Ovary (tissue), 9 donors: ENCODE data around the gene CYB5A. TPM values are rescaled to one million over a fixed set of nuclear protein-coding genes. Genes with fewer than 3 reads are reported as not detected.
"Not testable (repeated sequence)": the region's sequence is repeated elsewhere in the genome, so short reads cannot be mapped to it uniquely, and the experiment has no call there.

Source experiments
- DNase-seq, 5 donors: peaks; one replicate each; pipeline ENCODE4 v3.0.0-alpha.2; 2019 to 2020
- H3K27ac ChIP-seq, 2 donors: fragments of 200-600 bp; one replicate each; pipeline versions ENCODE4 v1.5.1 to v1.8.0; 2019 to 2022
- H3K27me3 ChIP-seq: fragments of 200-600 bp; one replicate; pipeline ENCODE4 v1.8.0; 2022
- H3K36me3 ChIP-seq: fragments of 200-600 bp; sonication (generic); one replicate; pipeline ENCODE4 v1.5.1; 2019
- H3K4me1 ChIP-seq: one replicate; pipeline ENCODE4 v1.8.1; 2013; ENCODE audit warnings: mild to moderate bottlenecking, moderate library complexity; ENCODE audit not compliant: insufficient read depth
- H3K4me3 ChIP-seq: fragments of 200-600 bp; sonication (generic); one replicate; pipeline ENCODE4 v1.5.1; 2017
- H3K9me3 ChIP-seq, 2 donors: fragments of 200-600 bp in 1 of 2; sonication (generic) in 1 of 2; one replicate each; pipeline versions ENCODE4 v1.5.1 to v1.8.1; 2013 to 2019; ENCODE audit warnings: mild to moderate bottlenecking in 1 of 2, moderate library complexity in 1 of 2
- CTCF ChIP-seq, 3 donors: fragments of 450-650 bp in 2 of 3; fragments of 200-600 bp in 1 of 3; IDR thresholded peaks; one replicate each; pipeline versions ENCODE4 v1.5.1 to v1.8.0; 2016 to 2022; ENCODE audit warnings: antibody characterized with exemption in 3 of 3, mild to moderate bottlenecking in 1 of 3
- EP300 ChIP-seq: sonication (generic); formaldehyde crosslinking; IDR thresholded peaks from one replicate; pipeline ENCODE4 v1.6.1; 2017; ENCODE audit warnings: antibody characterized with exemption
- POLR2A ChIP-seq: fragments of 450-650 bp; IDR thresholded peaks from one replicate; pipeline ENCODE4 v1.6.1; 2017; ENCODE audit warnings: antibody characterized with exemption, mild to moderate bottlenecking, moderate library complexity
- WGBS, 3 donors: extraction: QIAGEN DNeasy Blood & Tissue Kit in 1 of 3; methylation state at CpG; one replicate each; pipeline versions ENCODE4 v1.1.5 to v1.1.7; 2013 to 2017; 5-methylcytosine and 5-hydroxymethylcytosine counted together
- intact Hi-C, 4 donors: fragments of 100-400 bp; cut with DNase I; formaldehyde crosslinking; loops; one replicate each; pipeline versions ENCODE4 v1.11.0 to v1.15.1; 2022 to 2023
- polyA plus RNA-seq, 2 donors: library from polyadenylated mRNA; stranded (reverse); fragments of 200-250 nt in 1 of 2; fragments of 350-450 nt in 1 of 2; fragmentation: Illumina TruSeq in 1 of 2; extraction: RNeasy Lipid Tissue Mini Kit (QIAGEN cat#74804) in 1 of 2; gene quantifications; one replicate each; pipeline ENCODE4 v1.2.3, GENCODE V29; 2013 to 2014
- total RNA-seq, 7 donors: library from RNA; depleted of rRNA in 2 of 7; stranded (reverse); fragments of >200 nt in 2 of 7; fragmentation: NEBNext Ultra II Directional in 3 of 7; extraction: Animal tissue kit (Norgen Biotek cat#: 25700) in 3 of 7; gene quantifications; one replicate each; pipeline versions ENCODE4 v1.1.0 to v1.2.4, GENCODE V29; 2016 to 2023
- donor health status: DM: no; HTN: no; CAD: no; lungs with moderate emphysema.
- donor health status: DM: no; HTN: no; CAD: no.
- donor health status: Bipolar disorder and iron deficiency.
- donor health status: DM: yes; HTN: yes; CAD: no.
- donor health status: DM: no; HTN: no; CAD: no.
- donor health status: DM: yes; HTN: yes; CAD: no.

Gene CYB5A
- total and polyA plus RNA-seq, 9 donors = 158 to 454 (median 293) TPM

- Histone ChIP-seq H3K9me3 (no peaks in the 10 kb centered on the region), H3K27ac (no peak overlapping the region), H3K36me3 (no peaks in the 10 kb centered on the region), H3K27me3 (no peaks in the 10 kb centered on the region), H3K4me1 (peaks cover 24% of the 10 kb centered on the region), H3K4me3 (no peak overlapping the region)
- no peak for DNase-seq
- intact Hi-C loops = loop anchor here in 2 of 4 donors (5.0 to 10.0 kb wide), 2 partner anchors 51 to 139 kb away; partner anchors contain the start of genes FBXO15 (in 1 of the 2) and TIMM21 (in 1 of the 2)
- no peak for TF ChIP-seq CTCF (IDR thresholded peaks at IDR 0.05)
- no peak for TF ChIP-seq EP300
- no peak for TF ChIP-seq POLR2A
- 59 to 81% (median 66%) methylated on average over 4 of the region's 4 CpGs for WGBS, 3 donors
These were observed 5.5 kb downstream of the CYB5A start for GRCh38 chr18:74286106-74286855.

GRCh38 chr18:74285583-74285982 is 6.2 kb downstream of the CYB5A start:
- DNase-seq, H3K27me3 ChIP-seq, H3K9me3 ChIP-seq, H3K36me3 ChIP-seq, H3K4me3 ChIP-seq: not testable (repeated sequence)
- H3K4me1 ChIP-seq = peaks cover 24% of the 10 kb centered on the region
- WGBS, 3 donors = 75 to 96% (median 82%) methylated on average over 3 of the region's 3 CpGs
- H3K27ac ChIP-seq = peak overlapping the region in 1 of 2 donors; percentile 78
- intact Hi-C loops = loop anchor here in 2 of 4 donors (5.0 to 10.0 kb wide), 2 partner anchors 51 to 138 kb away; partner anchors contain the start of genes FBXO15 (in 1 of the 2) and TIMM21 (in 1 of the 2)

GRCh38 chr18:74284980-74285355 is 6.8 kb downstream of the CYB5A start:
- H3K9me3 ChIP-seq = no peaks in the 10 kb centered on the region
- intact Hi-C loops = loop anchor here in 2 of 4 donors (5.0 to 10.0 kb wide), 2 partner anchors 50 to 138 kb away; partner anchors contain the start of genes FBXO15 (in 1 of the 2) and TIMM21 (in 1 of the 2)
- 90 to 100% (median 100%) methylated on average over 1 of the region's 1 CpG for WGBS, 3 donors
- H3K4me1 ChIP-seq = peaks cover 22% of the 10 kb centered on the region
- H3K4me3 ChIP-seq = no peak overlapping the region
- no peak for TF ChIP-seq EP300
- TF ChIP-seq POLR2A = no peak
- TF ChIP-seq CTCF (IDR thresholded peaks at IDR 0.05) = no peak
- peak overlapping the region in 1 of 2 donors; percentile 78 for H3K27ac ChIP-seq
- H3K27me3 ChIP-seq = no peaks in the 10 kb centered on the region
- no peaks in the 10 kb centered on the region for H3K36me3 ChIP-seq
- no peak for DNase-seq

- DNase-seq = peak in 2 of 5 donors; percentile 34 to 51
- Histone ChIP-seq H3K27ac (peak overlapping the region; percentile 32 to 78), H3K9me3 (no peaks in the 10 kb centered on the region), H3K4me1 (peaks cover 22% of the 10 kb centered on the region), H3K4me3 (no peak overlapping the region), H3K27me3 (no peaks in the 10 kb centered on the region), H3K36me3 (no peaks in the 10 kb centered on the region)
- no peak for TF ChIP-seq CTCF (IDR thresholded peaks at IDR 0.05)
- no peak for TF ChIP-seq POLR2A
- no peak for TF ChIP-seq EP300
- intact Hi-C loops = loop anchor here in 1 of 4 donors (10.0 kb wide), 1 partner anchor 50 kb away; no protein-coding TSS in a partner anchor
- WGBS, 3 donors = 18 to 23% (median 20%) methylated on average over 11 of the region's 11 CpGs
These were observed 7.4 kb downstream of the CYB5A start for GRCh38 chr18:74284191-74284979.
